HG03520 (cell line): ENCODE results near the gene NIPAL1.
"Not testable (repeated sequence)": the region's sequence is repeated elsewhere in the genome, so short reads cannot be mapped to it uniquely, and the experiment has no call there.

Experiments used
- ATAC-seq: cut with Tn5 transposase; IDR thresholded peaks from one replicate; pipeline ENCODE4 v1.9.1; 2021; ENCODE audit warnings: mild to moderate bottlenecking, moderate library complexity; ENCODE audit not compliant: unreplicated experiment

Gene NIPAL1

GRCh38 chr4:48016141-48017107 lies at the start of gene NIPAL1, which contains the start of gene CNGA1:
TSS of gene NIPAL1 (plus strand) at chr4:48016772. CDS start at chr4:48016840, 68 bp downstream.
TSS of gene CNGA1 (minus strand) at chr4:48016681. CDS start at chr4:47952689, 63,992 bp downstream.
- peak; percentile 82 for ATAC-seq

- no peak for ATAC-seq
Measured at GRCh38 chr4:47968847-47969246, 47.7 kb upstream of the NIPAL1 start.

GRCh38 chr4:47972181-47972580 lies 44.4 kb upstream of the NIPAL1 start:
- peak; percentile 99 for ATAC-seq

- no peak for ATAC-seq
Measured at GRCh38 chr4:47972721-47973120, 43.9 kb upstream of the NIPAL1 start.

- no peak for ATAC-seq
Measured at GRCh38 chr4:47974566-47974965, 42.0 kb upstream of the NIPAL1 start.

GRCh38 chr4:47990145-47990544 lies 26.4 kb upstream of the NIPAL1 start:
- ATAC-seq = no peak

GRCh38 chr4:47992475-47992874 lies 24.1 kb upstream of the NIPAL1 start:
- not testable (repeated sequence) for ATAC-seq

- no peak for ATAC-seq
Measured at GRCh38 chr4:47996021-47996420, 20.6 kb upstream of the NIPAL1 start.

GRCh38 chr4:48002267-48002666 lies 14.3 kb upstream of the NIPAL1 start:
- ATAC-seq = no peak

- ATAC-seq = not testable (repeated sequence)
Measured at GRCh38 chr4:48003568-48003967, 13.0 kb upstream of the NIPAL1 start.

- no peak for ATAC-seq
Measured at GRCh38 chr4:48005781-48006180, 10.8 kb upstream of the NIPAL1 start.

- ATAC-seq = no peak
Measured at GRCh38 chr4:48008021-48008596, 8.5 kb upstream of the NIPAL1 start.

- not testable (repeated sequence) for ATAC-seq
Measured at GRCh38 chr4:48010906-48011305, 5.7 kb upstream of the NIPAL1 start.

- ATAC-seq = no peak
Measured at GRCh38 chr4:48011722-48012121, 4.8 kb upstream of the NIPAL1 start.

- ATAC-seq = no peak
Measured at GRCh38 chr4:48012824-48013223, 3.7 kb upstream of the NIPAL1 start.

GRCh38 chr4:48015216-48015615 lies 1.4 kb upstream of the NIPAL1 start:
- ATAC-seq = no peak

- no peak for ATAC-seq
Measured at GRCh38 chr4:48015678-48016077, 894 bp upstream of the NIPAL1 start.

- no peak for ATAC-seq
Measured at GRCh38 chr4:48017108-48017571, 568 bp downstream of the NIPAL1 start.

GRCh38 chr4:48018112-48018511 lies 1.5 kb downstream of the NIPAL1 start:
- no peak for ATAC-seq

- ATAC-seq = no peak
Measured at GRCh38 chr4:48021100-48021499, 4.5 kb downstream of the NIPAL1 start.

GRCh38 chr4:48022192-48022799 lies 5.7 kb downstream of the NIPAL1 start:
- no peak for ATAC-seq
